GM23338 (cell line): ENCODE measurements around the gene NPPA. TPM values are rescaled to one million over a fixed set of nuclear protein-coding genes. Genes with fewer than 3 reads are reported as not detected.

Experiments
- ATAC-seq: fragments of 200-7000 bp; cut with Tn5 transposase; 3 replicates; pipeline ENCODE4 v1.9.1; 2020
- DNase-seq: peaks from one replicate; pipeline ENCODE4 v3.0.0-alpha.2; 2015; ENCODE audit warnings: low spot score
- H2AFZ ChIP-seq: fragments of 200-600 bp; sonication (generic); 2 replicates; pipeline ENCODE4 v1.8.0; 2016; ENCODE audit warnings: antibody characterized with exemption, mild to moderate bottlenecking, moderate library complexity
- H3F3A ChIP-seq: fragments of 200-600 bp; sonication (generic); replicated peaks from 2 replicates; pipeline ENCODE4 v1.8.0; 2017; ENCODE audit warnings: antibody characterized with exemption, mixed run types, low read depth
- H3K27ac ChIP-seq: fragments of 200-600 bp; sonication (generic); 2 replicates; pipeline ENCODE4 v1.6.1; 2016; ENCODE audit warnings: low read depth
- H3K27me3 ChIP-seq: fragments of 200-600 bp; sonication (generic); 2 replicates; pipeline ENCODE4 v1.8.0; 2016; ENCODE audit warnings: mild to moderate bottlenecking, mixed run types, moderate library complexity; ENCODE audit not compliant: insufficient read depth
- H3K36me3 ChIP-seq: fragments of 200-600 bp; sonication (generic); 2 replicates; pipeline ENCODE4 v1.8.0; 2016; ENCODE audit warnings: mild to moderate bottlenecking; ENCODE audit not compliant: insufficient read depth
- H3K4me1 ChIP-seq: fragments of 200-600 bp; sonication (generic); 2 replicates; pipeline ENCODE4 v1.8.0; 2016; ENCODE audit warnings: mild to moderate bottlenecking, moderate library complexity; ENCODE audit not compliant: insufficient read depth
- H3K4me2 ChIP-seq: fragments of 200-600 bp; sonication (generic); 2 replicates; pipeline ENCODE4 v1.7.1; 2017; ENCODE audit warnings: mixed run types
- H3K4me3 ChIP-seq: fragments of 200-600 bp; sonication (generic); 2 replicates; pipeline ENCODE4 v1.6.1; 2016; ENCODE audit warnings: mixed run types
- H3K79me2 ChIP-seq: fragments of 200-600 bp; sonication (generic); replicated peaks from 2 replicates; pipeline ENCODE4 v1.8.0; 2017; ENCODE audit warnings: mild to moderate bottlenecking; ENCODE audit not compliant: insufficient read depth
- H3K9me2 ChIP-seq: fragments of 200-600 bp; sonication (generic); 2 replicates; pipeline ENCODE4 v1.8.0; 2017; ENCODE audit not compliant: insufficient read depth
- H4K20me1 ChIP-seq: fragments of 200-600 bp; sonication (generic); replicated peaks from 2 replicates; pipeline ENCODE4 v1.8.0; 2017; ENCODE audit warnings: mild to moderate bottlenecking; ENCODE audit not compliant: insufficient read depth
- H3K27ac Mint-ChIP-seq: 2 replicates; pipeline ENCODE4 v1.8.0; 2020; ENCODE audit warnings: inconsistent platforms, mild to moderate bottlenecking, moderate library complexity, mixed read lengths
- H3K27me3 Mint-ChIP-seq: 3 replicates; pipeline ENCODE4 v1.8.0; 2022; ENCODE audit warnings: low read depth, mild to moderate bottlenecking, moderate library complexity, mixed read lengths, inconsistent platforms; ENCODE audit not compliant: insufficient read depth, poor library complexity
- H3K36me3 Mint-ChIP-seq: 3 replicates; pipeline ENCODE4 v1.8.0; 2021; ENCODE audit warnings: low read depth, mild to moderate bottlenecking, inconsistent platforms, moderate library complexity, mixed read lengths
- H3K4me1 Mint-ChIP-seq: 3 replicates; pipeline ENCODE4 v1.8.0; 2020; ENCODE audit warnings: mild to moderate bottlenecking, inconsistent platforms, mixed read lengths
- H3K4me3 Mint-ChIP-seq: 3 replicates; pipeline ENCODE4 v1.8.0; 2021; ENCODE audit warnings: moderate library complexity, mild to moderate bottlenecking, inconsistent platforms, mixed read lengths
- H3K9me3 Mint-ChIP-seq: 3 replicates; pipeline ENCODE4 v1.8.0; 2020; ENCODE audit warnings: moderate library complexity, mild to moderate bottlenecking, inconsistent platforms, mixed read lengths
- CREB1 ChIP-seq: fragments of 250-450 bp; sonication (Bioruptor Pico); IDR thresholded peaks from 2 replicates; pipeline ENCODE4 v1.5.0; 2020; ENCODE audit warnings: low read depth, mild to moderate bottlenecking, moderate library complexity
- EZH2 ChIP-seq: fragments of 200-600 bp; sonication (generic); IDR thresholded peaks from one replicate; pipeline ENCODE4 v1.8.0; 2017; ENCODE audit warnings: antibody characterized with exemption, mild to moderate bottlenecking, low read depth; ENCODE audit not compliant: unreplicated experiment
- EZH2phosphoT487 ChIP-seq: fragments of 200-600 bp; sonication (generic); IDR thresholded peaks from one replicate; pipeline ENCODE4 v1.8.1; 2018; ENCODE audit warnings: antibody characterized with exemption; ENCODE audit not compliant: unreplicated experiment
- JUNB ChIP-seq: IDR thresholded peaks from one replicate; pipeline ENCODE4 v1.6.1; 2016; ENCODE audit warnings: antibody characterized with exemption; ENCODE audit not compliant: unreplicated experiment
- NANOG ChIP-seq: IDR thresholded peaks from 2 replicates; pipeline ENCODE4 v1.6.1; 2016; ENCODE audit warnings: antibody characterized with exemption, borderline replicate concordance
- POLR2AphosphoS5 ChIP-seq: IDR thresholded peaks from 2 replicates; pipeline ENCODE4 v1.6.1; 2016; ENCODE audit warnings: antibody characterized with exemption, low read depth
- STAT1 ChIP-seq: IDR thresholded peaks from one replicate; pipeline ENCODE4 v1.6.1; 2016; ENCODE audit warnings: antibody characterized with exemption; ENCODE audit not compliant: unreplicated experiment
- ZNF114 ChIP-seq: fragments of 250-450 bp; sonication (Bioruptor Pico); IDR thresholded peaks from 2 replicates; pipeline ENCODE4 v1.5.0; 2020; ENCODE audit warnings: mild to moderate bottlenecking, moderate library complexity
- ZNF331 ChIP-seq: fragments of 250-450 bp; sonication (Bioruptor Pico); IDR thresholded peaks from 2 replicates; pipeline ENCODE4 v1.5.0; 2020; ENCODE audit warnings: low read depth, mild to moderate bottlenecking, moderate library complexity
- ZNF462 ChIP-seq: fragments of 250-450 bp; sonication (Bioruptor Pico); IDR thresholded peaks from 2 replicates; pipeline ENCODE4 v1.5.0; 2020; ENCODE audit warnings: mild to moderate bottlenecking, moderate library complexity
- polyA plus RNA-seq: library from polyadenylated mRNA; unstranded; fragments of >200 nt; fragmentation: Nextera tagmentation; extraction: Ambion mirVana; gene quantifications from 2 replicates; pipeline ENCODE4 v1.2.1, GENCODE V29; 2016
- total RNA-seq: library from RNA; depleted of rRNA; stranded (reverse); fragments of >200 nt; shearing (Covaris generic); gene quantifications from 2 replicates; pipeline ENCODE4 v1.2.3, GENCODE V29; 2014
- TF ChIP-seq, protein P1 (sequence below): IDR thresholded peaks from one replicate; pipeline ENCODE4 v1.6.1; 2018; ENCODE audit warnings: antibody characterized with exemption; ENCODE audit not compliant: unreplicated experiment
- TF ChIP-seq, protein P2 (sequence below): IDR thresholded peaks from 2 replicates; pipeline ENCODE4 v1.6.1; 2016; ENCODE audit warnings: antibody characterized with exemption
- TF ChIP-seq, protein P3 (sequence below), 2 experiments: fragments of 200-600 bp in 1 of 2; sonication (generic) in 1 of 2; conservative IDR thresholded peaks; 2 replicates each; pipeline versions ENCODE4 v1.5.1 to v1.6.1; 2016 to 2017; ENCODE audit warnings: antibody characterized with exemption in 2 of 2, low read depth in 2 of 2, mild to moderate bottlenecking in 2 of 2, moderate library complexity in 1 of 2

NPPA gene
- total and polyA plus RNA-seq, 2 experiments from 2014 or later: 0.29 TPM; not detected in 1

DNA sequence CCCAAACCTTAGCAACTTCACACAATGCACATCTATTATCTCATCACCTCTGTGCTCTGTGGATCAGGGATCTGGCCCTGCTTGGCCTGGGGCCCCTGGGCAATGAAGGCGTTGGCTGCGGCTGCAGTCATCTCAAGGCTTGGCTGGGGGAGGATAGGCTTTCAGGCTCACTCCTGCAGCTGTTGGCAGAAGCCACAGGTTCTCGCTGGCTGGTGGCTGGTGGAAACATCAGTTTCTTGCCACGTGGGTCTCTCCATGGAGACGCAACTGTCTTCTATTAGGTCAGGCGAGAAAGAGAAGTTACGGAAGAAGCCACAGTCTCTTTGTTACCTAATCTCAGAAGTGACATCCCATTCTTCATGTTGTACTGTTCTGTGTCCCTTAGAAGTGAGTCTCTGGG lies 3.6 kb upstream of the NPPA start (continued):
- TF ChIP-seq ZNF331 (CRISPR knock-in tag) (no peak), POLR2AphosphoS5 (no peak), CREB1 (no peak), ZNF114 (CRISPR knock-in tag) (no peak)

DNA sequence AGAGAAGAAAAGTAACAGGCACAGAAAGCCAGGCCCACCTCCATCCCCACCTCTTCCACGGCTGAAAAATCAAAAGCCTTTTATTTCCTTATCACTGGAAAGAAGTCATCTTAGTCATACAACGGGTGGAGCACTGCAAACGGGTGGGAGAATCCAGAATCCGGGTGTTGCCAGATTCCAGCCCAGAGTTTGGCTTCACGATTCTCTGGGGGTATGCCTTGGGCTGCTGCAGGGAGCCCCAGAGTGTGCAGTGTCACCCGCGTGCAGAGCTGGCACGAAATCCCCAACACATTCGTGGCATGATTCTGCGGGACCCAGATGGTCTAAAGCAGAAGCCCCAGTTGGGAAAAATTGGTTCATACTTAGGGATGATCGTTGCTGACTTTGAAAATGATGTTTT lies 2.6 kb upstream of the NPPA start:
- no peaks in the 10 kb centered on the region for H3K79me2 ChIP-seq
- no peaks in the 10 kb centered on the region for H3K27me3 ChIP-seq
- H3K4me2 ChIP-seq: no peak overlapping the region
- 0 out of 2 replicates have a peak, but pooled peaks cover 4% of the 10 kb centered on the region for H3K36me3 ChIP-seq
- Mint-ChIP-seq H3K4me1 (no peaks in the 10 kb centered on the region), H3K9me3 (no peaks in the 10 kb centered on the region), H3K27ac (no peak overlapping the region), H3K4me3 (no peak overlapping the region), H3K27me3 (peaks cover 6% of the 10 kb centered on the region), H3K36me3 (peaks cover 6% of the 10 kb centered on the region; the same call in 2 of the 3 replicates)
- ATAC-seq: no peak
- H3K4me3 ChIP-seq: no peak overlapping the region
- peaks cover 5% of the 10 kb centered on the region; the same call in 1 of the 2 replicates for H4K20me1 ChIP-seq
- no peak overlapping the region for H2AFZ ChIP-seq
- no peaks in the 10 kb centered on the region; the same call in 1 of the 2 replicates for H3F3A ChIP-seq
- H3K4me1 ChIP-seq: no peaks in the 10 kb centered on the region
- no peak for DNase-seq
- no peaks in the 10 kb centered on the region for H3K9me2 ChIP-seq
- TF ChIP-seq, protein P1, sequence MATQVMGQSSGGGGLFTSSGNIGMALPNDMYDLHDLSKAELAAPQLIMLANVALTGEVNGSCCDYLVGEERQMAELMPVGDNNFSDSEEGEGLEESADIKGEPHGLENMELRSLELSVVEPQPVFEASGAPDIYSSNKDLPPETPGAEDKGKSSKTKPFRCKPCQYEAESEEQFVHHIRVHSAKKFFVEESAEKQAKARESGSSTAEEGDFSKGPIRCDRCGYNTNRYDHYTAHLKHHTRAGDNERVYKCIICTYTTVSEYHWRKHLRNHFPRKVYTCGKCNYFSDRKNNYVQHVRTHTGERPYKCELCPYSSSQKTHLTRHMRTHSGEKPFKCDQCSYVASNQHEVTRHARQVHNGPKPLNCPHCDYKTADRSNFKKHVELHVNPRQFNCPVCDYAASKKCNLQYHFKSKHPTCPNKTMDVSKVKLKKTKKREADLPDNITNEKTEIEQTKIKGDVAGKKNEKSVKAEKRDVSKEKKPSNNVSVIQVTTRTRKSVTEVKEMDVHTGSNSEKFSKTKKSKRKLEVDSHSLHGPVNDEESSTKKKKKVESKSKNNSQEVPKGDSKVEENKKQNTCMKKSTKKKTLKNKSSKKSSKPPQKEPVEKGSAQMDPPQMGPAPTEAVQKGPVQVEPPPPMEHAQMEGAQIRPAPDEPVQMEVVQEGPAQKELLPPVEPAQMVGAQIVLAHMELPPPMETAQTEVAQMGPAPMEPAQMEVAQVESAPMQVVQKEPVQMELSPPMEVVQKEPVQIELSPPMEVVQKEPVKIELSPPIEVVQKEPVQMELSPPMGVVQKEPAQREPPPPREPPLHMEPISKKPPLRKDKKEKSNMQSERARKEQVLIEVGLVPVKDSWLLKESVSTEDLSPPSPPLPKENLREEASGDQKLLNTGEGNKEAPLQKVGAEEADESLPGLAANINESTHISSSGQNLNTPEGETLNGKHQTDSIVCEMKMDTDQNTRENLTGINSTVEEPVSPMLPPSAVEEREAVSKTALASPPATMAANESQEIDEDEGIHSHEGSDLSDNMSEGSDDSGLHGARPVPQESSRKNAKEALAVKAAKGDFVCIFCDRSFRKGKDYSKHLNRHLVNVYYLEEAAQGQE: no peak
- TF ChIP-seq, protein P2, sequence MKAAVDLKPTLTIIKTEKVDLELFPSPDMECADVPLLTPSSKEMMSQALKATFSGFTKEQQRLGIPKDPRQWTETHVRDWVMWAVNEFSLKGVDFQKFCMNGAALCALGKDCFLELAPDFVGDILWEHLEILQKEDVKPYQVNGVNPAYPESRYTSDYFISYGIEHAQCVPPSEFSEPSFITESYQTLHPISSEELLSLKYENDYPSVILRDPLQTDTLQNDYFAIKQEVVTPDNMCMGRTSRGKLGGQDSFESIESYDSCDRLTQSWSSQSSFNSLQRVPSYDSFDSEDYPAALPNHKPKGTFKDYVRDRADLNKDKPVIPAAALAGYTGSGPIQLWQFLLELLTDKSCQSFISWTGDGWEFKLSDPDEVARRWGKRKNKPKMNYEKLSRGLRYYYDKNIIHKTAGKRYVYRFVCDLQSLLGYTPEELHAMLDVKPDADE: no peak
- no peak for TF ChIP-seq EZH2phosphoT487
- TF ChIP-seq, protein P3, sequence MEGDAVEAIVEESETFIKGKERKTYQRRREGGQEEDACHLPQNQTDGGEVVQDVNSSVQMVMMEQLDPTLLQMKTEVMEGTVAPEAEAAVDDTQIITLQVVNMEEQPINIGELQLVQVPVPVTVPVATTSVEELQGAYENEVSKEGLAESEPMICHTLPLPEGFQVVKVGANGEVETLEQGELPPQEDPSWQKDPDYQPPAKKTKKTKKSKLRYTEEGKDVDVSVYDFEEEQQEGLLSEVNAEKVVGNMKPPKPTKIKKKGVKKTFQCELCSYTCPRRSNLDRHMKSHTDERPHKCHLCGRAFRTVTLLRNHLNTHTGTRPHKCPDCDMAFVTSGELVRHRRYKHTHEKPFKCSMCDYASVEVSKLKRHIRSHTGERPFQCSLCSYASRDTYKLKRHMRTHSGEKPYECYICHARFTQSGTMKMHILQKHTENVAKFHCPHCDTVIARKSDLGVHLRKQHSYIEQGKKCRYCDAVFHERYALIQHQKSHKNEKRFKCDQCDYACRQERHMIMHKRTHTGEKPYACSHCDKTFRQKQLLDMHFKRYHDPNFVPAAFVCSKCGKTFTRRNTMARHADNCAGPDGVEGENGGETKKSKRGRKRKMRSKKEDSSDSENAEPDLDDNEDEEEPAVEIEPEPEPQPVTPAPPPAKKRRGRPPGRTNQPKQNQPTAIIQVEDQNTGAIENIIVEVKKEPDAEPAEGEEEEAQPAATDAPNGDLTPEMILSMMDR (conservative IDR thresholded peaks at IDR 0.05; ENCODE audit: low read depth in 2 of 2): no peak
- no peak for TF ChIP-seq ZNF462 (CRISPR knock-in tag)
- TF ChIP-seq ZNF114 (CRISPR knock-in tag): no peak
- no peak for TF ChIP-seq JUNB
- no peak for TF ChIP-seq CREB1
- TF ChIP-seq EZH2: no peak
- TF ChIP-seq NANOG: no peak
- no peak for TF ChIP-seq STAT1
- no peak for TF ChIP-seq POLR2AphosphoS5
- no peak for TF ChIP-seq ZNF331 (CRISPR knock-in tag)
- no peak overlapping the region for H3K27ac ChIP-seq
